Measurements from ENCODE around the gene TAGLN.

GRCh38 chr11:117185736-117186430 is 13.3 kb upstream of the TAGLN start:
- TF ChIP-seq CTCF (conservative IDR thresholded peaks at IDR 0.05) (no peak), EZH2 (IDR thresholded peaks at IDR 0.05; ENCODE audit: low read depth) (no peak)
